MG63 (cell line): Measurements from ENCODE around the gene FTO. TPM values are rescaled to one million over a fixed set of nuclear protein-coding genes. Genes with fewer than 3 reads are reported as not detected.

ENCODE experiments used
- DNase-seq: peaks from one replicate; pipeline ENCODE4 v3.0.0-alpha.2; 2020
- H3K27me3 ChIP-seq: fragments of 250-450 bp; sonication (Bioruptor Pico); 2 replicates; pipeline ENCODE4 v1.5.1; 2020; ENCODE audit warnings: mild to moderate bottlenecking, moderate library complexity
- H3K36me3 ChIP-seq: fragments of 250-450 bp; sonication (Bioruptor Pico); 2 replicates; pipeline ENCODE4 v1.5.1; 2020; ENCODE audit warnings: mild to moderate bottlenecking, moderate library complexity
- H3K4me3 ChIP-seq: fragments of 250-450 bp; sonication (Bioruptor Pico); 2 replicates; pipeline ENCODE4 v1.5.1; 2020; ENCODE audit warnings: mild to moderate bottlenecking, moderate library complexity
- H3K9me3 ChIP-seq: fragments of 250-450 bp; sonication (Bioruptor Pico); 2 replicates; pipeline ENCODE4 v1.5.1; 2020; ENCODE audit warnings: mild to moderate bottlenecking, moderate library complexity
- total RNA-seq: library from RNA; depleted of rRNA; stranded (reverse); fragments of >200 nt; shearing (Covaris generic); gene quantifications from 2 replicates; pipeline ENCODE4 v1.2.3, GENCODE V29; 2014; ENCODE audit warnings: low replicate concordance

The FTO gene
- total RNA-seq, 1 experiment from 2014 or later, result 88.6 TPM

DNA sequence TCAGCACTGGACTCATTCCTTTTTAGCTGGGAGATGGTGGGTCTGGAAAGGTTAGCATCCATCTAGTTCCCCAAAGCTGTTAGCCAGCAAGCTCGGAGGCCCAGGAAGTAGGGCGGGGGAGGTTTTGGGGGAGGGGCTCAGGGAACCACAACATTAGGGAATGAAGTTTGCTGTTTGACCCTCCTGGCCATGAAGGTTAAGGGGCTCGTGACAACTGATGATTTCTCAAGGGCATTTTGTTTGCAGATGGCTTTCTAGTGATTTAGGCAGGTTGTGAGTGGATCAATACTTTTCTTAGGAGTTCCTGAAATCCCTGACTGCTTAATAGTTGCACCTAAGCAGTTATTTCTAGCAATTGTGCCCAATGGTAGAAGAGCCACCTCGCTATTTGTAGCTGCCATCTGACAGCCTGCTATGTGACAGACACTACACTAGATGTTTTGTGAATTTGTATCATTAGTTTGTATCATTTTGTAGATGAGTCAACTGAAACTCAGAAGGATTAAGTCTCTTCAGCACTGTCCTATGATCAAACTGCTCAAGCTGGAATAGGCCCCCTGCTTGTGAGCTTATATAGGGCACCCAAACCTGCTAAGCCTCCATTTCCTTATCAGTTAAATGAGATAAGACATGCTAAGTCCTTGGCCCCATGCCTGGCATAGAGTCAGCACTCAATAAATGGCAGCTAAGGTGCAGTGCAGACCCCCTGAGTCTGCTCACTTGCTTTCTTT is 436.3 kb downstream of the FTO start:
- Histone ChIP-seq H3K27me3 (no peaks in the 10 kb centered on the region), H3K9me3 (0 out of 2 replicates have a peak, but pooled peaks cover 2% of the 10 kb centered on the region), H3K36me3 (no peaks in the 10 kb centered on the region), H3K4me3 (no peak overlapping the region)
- DNase-seq, result no peak

GRCh38 chr16:54140788-54141136 is 436.8 kb downstream of the FTO start:
- DNase-seq, result no peak
- Histone ChIP-seq H3K36me3 (no peaks in the 10 kb centered on the region), H3K27me3 (no peaks in the 10 kb centered on the region), H3K9me3 (0 out of 2 replicates have a peak, but pooled peaks cover 2% of the 10 kb centered on the region), H3K4me3 (no peak overlapping the region)

DNA sequence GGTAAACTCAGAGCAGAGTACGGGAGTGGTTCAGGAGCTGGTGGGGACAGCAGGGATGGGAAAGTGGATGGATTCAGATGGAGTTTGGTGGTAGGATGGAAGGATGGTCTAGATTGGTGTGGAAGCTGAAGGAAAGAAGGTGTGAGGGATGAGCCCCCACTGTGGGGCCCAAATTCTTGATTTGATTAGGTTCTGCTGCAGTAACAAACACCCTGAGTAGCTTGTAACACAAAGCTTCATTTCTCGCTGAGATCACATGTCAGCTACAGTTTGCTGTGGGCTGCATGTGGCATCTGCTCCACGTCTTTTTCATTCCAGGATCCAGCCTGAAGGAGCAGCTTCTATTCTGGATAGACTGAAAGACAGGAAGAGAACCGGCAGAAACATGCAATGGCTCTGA is 438.8 kb downstream of the FTO start:
- Histone ChIP-seq H3K27me3 (no peaks in the 10 kb centered on the region), H3K9me3 (0 out of 2 replicates have a peak, but pooled peaks cover 2% of the 10 kb centered on the region), H3K4me3 (no peak overlapping the region), H3K36me3 (no peaks in the 10 kb centered on the region)
- DNase-seq, result no peak

- H3K27me3 ChIP-seq, result no peaks in the 10 kb centered on the region
- no peak for DNase-seq
- no peaks in the 10 kb centered on the region for H3K9me3 ChIP-seq
- no peak overlapping the region for H3K4me3 ChIP-seq
- no peaks in the 10 kb centered on the region for H3K36me3 ChIP-seq
Observed at GRCh38 chr16:54143410-54143809, 439.5 kb downstream of the FTO start.

GRCh38 chr16:54143934-54144571 is 440.1 kb downstream of the FTO start:
- no peaks in the 10 kb centered on the region for H3K36me3 ChIP-seq
- no peaks in the 10 kb centered on the region for H3K27me3 ChIP-seq
- no peaks in the 10 kb centered on the region for H3K9me3 ChIP-seq
- no peak overlapping the region for H3K4me3 ChIP-seq
- no peak for DNase-seq

DNA sequence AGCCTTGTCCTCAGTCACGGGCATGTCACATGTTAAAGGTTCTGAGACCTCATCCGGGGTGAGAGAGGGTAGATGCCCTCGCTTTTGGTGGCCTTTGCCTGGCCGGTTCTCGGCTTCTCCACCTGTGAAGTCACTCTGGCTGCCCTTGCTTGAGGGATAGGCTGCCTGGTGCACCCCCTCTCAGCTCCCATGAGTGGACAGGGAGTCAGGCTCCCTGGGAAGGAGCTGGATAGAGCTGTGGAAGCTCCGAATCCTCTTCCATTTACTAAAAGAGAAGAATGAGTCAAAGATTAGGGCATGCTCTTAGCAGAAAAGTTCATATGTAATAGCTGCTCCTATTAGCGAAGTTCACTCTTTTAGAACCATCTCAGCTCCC is 440.6 kb downstream of the FTO start:
- Histone ChIP-seq H3K27me3 (no peaks in the 10 kb centered on the region), H3K36me3 (no peaks in the 10 kb centered on the region), H3K9me3 (no peaks in the 10 kb centered on the region), H3K4me3 (no peak overlapping the region)
- no peak for DNase-seq

DNA sequence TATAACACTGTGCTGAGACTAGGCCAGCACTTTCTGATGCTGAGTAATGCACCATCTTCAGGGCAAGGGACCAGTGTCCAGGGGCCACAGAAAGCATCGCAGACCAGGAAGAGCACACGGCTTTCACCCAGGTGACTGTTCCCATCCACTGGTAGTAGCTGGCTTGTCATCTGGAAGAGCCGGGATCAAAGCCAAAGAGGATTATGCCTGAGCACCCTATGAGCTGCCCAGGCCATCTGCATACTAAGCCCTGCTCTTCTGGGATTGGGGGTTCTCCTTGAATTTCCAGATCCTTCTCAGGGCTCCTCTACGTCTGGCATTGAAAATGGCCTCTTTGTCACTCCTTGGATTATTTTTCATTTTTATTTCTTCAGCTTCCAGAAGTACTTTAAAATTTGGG is 441.9 kb downstream of the FTO start:
- DNase-seq, result no peak
- no peaks in the 10 kb centered on the region for H3K27me3 ChIP-seq
- H3K4me3 ChIP-seq, result no peak overlapping the region
- no peaks in the 10 kb centered on the region for H3K9me3 ChIP-seq
- H3K36me3 ChIP-seq, result no peaks in the 10 kb centered on the region

DNA sequence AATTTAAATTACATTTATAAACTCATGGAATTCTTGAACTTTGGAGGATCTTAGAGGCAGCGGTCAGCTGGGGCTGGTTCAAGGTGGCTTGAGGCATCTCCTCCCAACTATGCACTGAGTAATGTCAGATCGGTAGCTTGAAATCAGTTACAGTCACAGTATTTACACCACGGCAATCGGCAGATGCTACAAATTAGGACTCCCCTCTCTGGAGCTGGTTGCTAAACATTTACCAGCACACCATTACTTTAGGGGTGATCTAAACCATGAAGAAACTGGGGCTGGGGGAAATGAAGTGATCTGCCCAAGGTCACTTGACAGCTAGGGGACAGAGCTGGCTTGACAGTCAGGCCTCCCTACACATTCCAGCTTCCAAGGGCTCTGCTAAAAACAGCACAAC is 445.0 kb downstream of the FTO start:
- H3K9me3 ChIP-seq, result no peaks in the 10 kb centered on the region
- H3K27me3 ChIP-seq, result no peaks in the 10 kb centered on the region
- no peak for DNase-seq
- H3K36me3 ChIP-seq, result no peaks in the 10 kb centered on the region
- no peak overlapping the region for H3K4me3 ChIP-seq

DNA sequence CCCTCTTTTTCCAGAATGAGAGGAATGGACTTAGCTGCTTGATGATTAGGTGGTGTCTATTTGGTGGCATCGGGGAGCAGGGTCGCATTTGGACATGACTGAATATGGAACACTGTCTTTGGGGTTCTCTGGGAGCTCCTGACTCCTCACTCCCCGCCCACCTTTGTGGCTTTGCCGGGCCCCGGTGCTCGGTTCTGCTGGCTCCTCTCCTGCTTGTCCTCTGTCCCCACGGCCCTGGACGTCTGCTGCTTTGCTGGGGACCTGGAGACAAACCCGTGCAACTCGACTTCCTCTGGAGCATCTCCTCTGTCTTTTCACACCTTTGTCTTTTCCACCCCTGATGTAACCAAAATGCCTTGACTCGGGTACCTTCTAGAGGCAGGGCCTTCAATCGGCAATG is 446.9 kb downstream of the FTO start:
- Histone ChIP-seq H3K36me3 (no peaks in the 10 kb centered on the region), H3K4me3 (no peak overlapping the region), H3K27me3 (no peaks in the 10 kb centered on the region), H3K9me3 (no peaks in the 10 kb centered on the region)
- DNase-seq, result no peak

DNA sequence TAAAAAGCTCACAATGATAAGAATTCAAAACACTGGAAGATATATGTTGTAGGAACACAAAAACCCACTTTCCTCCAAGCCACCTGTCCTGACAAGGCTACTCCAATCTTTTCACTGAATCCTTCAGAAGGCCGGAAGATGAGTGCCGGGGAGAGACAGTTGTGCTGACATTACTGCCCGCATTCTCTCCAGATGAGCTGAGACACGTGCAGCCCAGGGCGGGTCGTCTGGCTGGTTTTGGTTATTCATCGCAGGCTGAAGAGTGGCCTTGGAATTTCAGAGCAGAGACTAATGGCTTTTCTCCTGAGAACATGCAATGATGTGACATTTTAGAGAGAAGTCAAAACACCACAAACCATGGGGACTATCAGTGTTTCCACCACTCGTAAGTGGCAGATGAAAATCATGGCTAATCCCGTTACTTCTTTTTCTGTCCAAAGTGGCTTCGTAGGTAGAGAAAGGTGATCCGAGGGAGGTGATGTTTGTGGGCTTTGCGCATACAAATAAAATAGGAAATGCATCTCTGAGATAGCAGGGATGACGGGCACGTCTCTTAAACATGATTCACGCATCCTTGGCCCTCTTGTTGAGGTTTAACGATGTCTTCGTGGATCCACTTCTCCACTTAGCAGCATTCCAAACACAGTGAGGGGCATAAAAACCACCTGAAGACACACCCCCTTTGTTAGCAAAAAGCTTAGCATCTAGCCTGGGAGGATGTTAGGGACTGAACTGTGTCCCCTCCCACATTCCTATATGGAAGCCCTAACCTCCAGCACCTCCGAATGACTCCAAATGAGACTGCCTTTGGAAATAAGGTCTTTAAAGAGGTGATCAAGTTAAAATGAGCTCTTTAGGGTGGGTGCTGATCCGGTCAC is 448.6 kb downstream of the FTO start:
- H3K9me3 ChIP-seq, result peaks cover 4% of the 10 kb centered on the region; the same call in 1 of the 2 replicates
- no peaks in the 10 kb centered on the region for H3K36me3 ChIP-seq
- no peak for DNase-seq
- no peaks in the 10 kb centered on the region for H3K27me3 ChIP-seq
- no peak overlapping the region for H3K4me3 ChIP-seq

DNA sequence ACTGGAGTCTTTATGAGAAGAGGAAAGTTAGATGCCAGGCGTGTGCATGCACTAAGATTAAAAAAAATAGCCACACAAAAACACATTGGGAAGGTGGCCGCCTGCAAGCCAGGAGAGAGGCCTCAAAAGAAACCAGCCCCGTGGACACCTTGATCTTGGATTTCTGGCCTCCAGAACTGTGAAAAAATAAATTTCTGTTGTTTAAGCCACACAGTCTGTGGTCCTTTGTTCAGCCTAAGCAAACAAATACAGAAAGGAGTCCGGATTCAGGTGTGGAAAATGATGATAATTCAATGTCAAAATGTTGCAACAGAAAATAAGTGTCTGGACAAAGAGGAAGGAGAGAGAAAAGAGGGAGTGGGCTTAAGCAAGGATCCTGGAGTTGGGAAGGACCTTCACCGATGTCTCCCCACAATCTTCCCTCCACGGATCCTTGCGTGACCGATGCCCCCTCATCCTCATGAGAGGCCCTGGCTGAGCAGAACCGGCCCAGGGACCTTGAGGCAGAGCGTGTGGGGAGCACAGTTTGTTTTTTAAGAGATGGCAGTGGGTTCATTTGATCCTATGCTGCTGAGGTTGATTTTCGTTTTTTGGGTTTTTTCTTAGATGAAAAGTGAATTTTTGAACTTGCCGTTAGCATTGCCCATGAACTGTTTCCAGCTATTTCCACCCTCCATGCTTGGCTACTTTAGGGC is 449.4 kb downstream of the FTO start:
- Histone ChIP-seq H3K36me3 (no peaks in the 10 kb centered on the region), H3K27me3 (no peaks in the 10 kb centered on the region), H3K9me3 (peaks cover 4% of the 10 kb centered on the region; the same call in 1 of the 2 replicates), H3K4me3 (no peak overlapping the region)
- no peak for DNase-seq

GRCh38 chr16:54156349-54156748 is 452.4 kb downstream of the FTO start:
- Histone ChIP-seq H3K36me3 (no peaks in the 10 kb centered on the region), H3K27me3 (no peaks in the 10 kb centered on the region), H3K4me3 (no peak overlapping the region), H3K9me3 (peaks cover 4% of the 10 kb centered on the region; the same call in 1 of the 2 replicates)
- no peak for DNase-seq

DNA sequence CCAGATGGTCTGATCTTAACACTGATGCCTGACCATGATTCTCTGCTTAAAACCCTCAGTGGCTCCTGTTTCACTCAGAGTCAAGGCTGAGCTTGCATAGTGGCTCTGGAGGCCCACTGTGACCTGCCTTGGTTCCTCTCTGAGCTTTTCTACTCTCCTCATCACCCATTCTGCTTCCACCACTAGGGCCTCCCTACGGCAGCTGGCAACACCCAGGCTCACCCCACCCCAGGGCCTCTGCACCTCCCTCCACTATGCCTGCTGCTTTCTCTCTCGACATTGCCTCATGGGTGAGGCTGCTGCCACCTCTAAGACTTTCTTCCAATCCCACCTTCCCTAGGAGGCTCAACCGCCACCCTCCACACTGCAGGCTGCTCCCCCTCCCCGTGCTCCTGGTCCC is 455.0 kb downstream of the FTO start:
- Histone ChIP-seq H3K9me3 (peaks cover 4% of the 10 kb centered on the region; the same call in 1 of the 2 replicates), H3K36me3 (no peaks in the 10 kb centered on the region), H3K27me3 (no peaks in the 10 kb centered on the region), H3K4me3 (no peak overlapping the region)
- no peak for DNase-seq

DNA sequence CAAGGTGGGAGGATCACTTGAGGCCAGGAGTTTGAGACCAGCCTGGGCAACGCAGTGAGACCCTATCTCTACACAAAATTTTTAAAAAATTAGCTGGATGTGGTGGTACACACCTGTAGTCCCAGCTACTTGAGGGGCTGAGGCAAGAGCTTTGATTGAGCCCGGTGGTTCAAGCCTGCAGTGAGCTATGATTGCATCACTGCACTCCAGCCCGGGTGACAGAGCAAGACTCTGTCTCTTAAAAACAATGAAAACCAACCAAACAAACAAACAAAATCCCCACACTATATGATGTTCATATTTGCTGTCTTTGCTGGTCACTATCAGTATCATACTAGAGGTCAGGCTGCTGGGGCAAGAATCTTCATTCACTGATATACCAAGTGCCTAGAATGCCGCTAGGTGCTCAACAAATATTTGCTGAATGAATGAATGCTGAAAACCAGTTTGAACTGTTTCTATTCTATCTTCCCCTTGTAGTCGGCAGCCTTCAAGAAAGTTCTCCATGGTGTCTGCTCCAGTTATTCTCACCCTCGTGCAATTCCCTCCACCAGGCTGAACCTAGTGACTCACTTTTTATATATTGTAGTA is 455.6 kb downstream of the FTO start:
- Histone ChIP-seq H3K9me3 (peaks cover 4% of the 10 kb centered on the region; the same call in 1 of the 2 replicates), H3K27me3 (no peaks in the 10 kb centered on the region), H3K36me3 (no peaks in the 10 kb centered on the region), H3K4me3 (no peak overlapping the region)
- peak; percentile 24 for DNase-seq

GRCh38 chr16:54160252-54160860 is 456.4 kb downstream of the FTO start:
- H3K4me3 ChIP-seq, result no peak overlapping the region
- DNase-seq, result no peak
- H3K9me3 ChIP-seq, result peaks cover 4% of the 10 kb centered on the region; the same call in 1 of the 2 replicates
- H3K36me3 ChIP-seq, result no peaks in the 10 kb centered on the region
- no peaks in the 10 kb centered on the region for H3K27me3 ChIP-seq
